ENCODE results near the gene KRTAP24-1. TPM values are rescaled to one million over a fixed set of nuclear protein-coding genes. Genes with fewer than 3 reads are reported as not detected.

Gene KRTAP24-1
- total RNA-seq, 1 experiment from 2014 or later = not detected

DNA sequence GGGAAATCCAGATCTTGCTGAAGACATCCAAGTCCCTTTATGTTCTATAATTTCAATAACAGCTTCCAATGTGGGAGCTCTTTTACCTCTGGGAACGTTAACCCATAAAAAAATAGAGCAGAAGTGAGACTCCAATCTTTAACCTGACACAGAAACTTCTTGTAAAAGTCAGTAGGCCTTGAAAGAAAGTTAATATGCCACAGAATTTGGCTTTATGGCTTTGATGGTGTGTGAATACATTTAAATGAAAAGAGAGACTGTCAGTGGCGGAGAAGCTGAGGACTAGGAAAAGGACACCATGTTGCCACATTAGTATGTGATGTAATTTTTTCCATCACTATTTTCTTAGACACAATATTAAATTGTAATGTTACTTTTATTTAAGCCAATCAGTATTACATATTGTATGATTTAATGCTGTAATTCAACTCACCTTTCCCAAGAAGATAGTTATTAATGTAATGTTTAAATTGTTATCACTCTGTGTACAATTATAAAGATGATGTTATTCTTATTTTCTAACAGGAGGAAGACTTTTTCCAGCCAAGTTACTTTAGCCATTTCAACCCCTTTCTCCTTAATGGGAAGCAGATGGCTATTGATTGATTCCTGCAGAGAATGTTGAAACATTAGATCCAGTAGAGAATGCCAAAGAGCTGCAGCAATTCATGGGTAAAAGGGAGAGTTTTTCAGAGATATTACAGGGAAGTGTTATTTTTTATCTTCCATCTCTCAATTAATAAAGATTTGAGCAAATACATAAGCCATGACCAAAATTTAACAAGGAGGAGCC, 49.3 kb downstream of the KRTAP24-1 start:
- Histone ChIP-seq H3K9ac (ENCODE audit: extremely low read depth, insufficient read length, low read length) (no peak overlapping the region), H2AFZ (ENCODE audit: low read length) (no peak overlapping the region), H3K23ac (ENCODE audit: insufficient read length, low read depth, low read length) (no peak overlapping the region), H3K23me2 (ENCODE audit: insufficient read length, low read depth, low read length, poor library complexity, severe bottlenecking) (no peaks in the 10 kb centered on the region), H2BK15ac (ENCODE audit: low read depth, low read length) (no peak overlapping the region), H3T11ph (ENCODE audit: low read length) (no peak overlapping the region), H2BK12ac (ENCODE audit: insufficient read length, low read depth, low read length) (no peak overlapping the region), H4K5ac (ENCODE audit: insufficient read length, low read depth, low read length) (no peak overlapping the region), H3K27ac (ENCODE audit: insufficient read length, low read depth, low read length) (no peak overlapping the region), H3K4me1 (ENCODE audit: insufficient read depth, low read length) (no peaks in the 10 kb centered on the region), H2BK5ac (ENCODE audit: insufficient read length, low read length) (no peak overlapping the region), H2AK5ac (ENCODE audit: insufficient read length, low read length) (no peak overlapping the region), H3K56ac (ENCODE audit: insufficient read length, low read depth, low read length) (no peak overlapping the region), H4K20me1 (ENCODE audit: control insufficient read depth, insufficient read depth, insufficient read length) (no peaks in the 10 kb centered on the region), H3K79me2 (ENCODE audit: insufficient read depth, low read length) (no peaks in the 10 kb centered on the region), H3K18ac (ENCODE audit: insufficient read length, low read depth, low read length) (no peak overlapping the region), H3K4ac (ENCODE audit: low read depth, low read length) (no peak overlapping the region), H4K8ac (replicated peaks; ENCODE audit: insufficient read length, low read depth, low read length) (no peak overlapping the region), H3K79me1 (ENCODE audit: insufficient read depth, low read depth, low read length, poor library complexity, severe bottlenecking) (no peaks in the 10 kb centered on the region), H3K27me3 (ENCODE audit: insufficient read depth, low read length) (no peaks in the 10 kb centered on the region), H3K14ac (ENCODE audit: insufficient read depth, low read length) (no peak overlapping the region), H3K9me3 (ENCODE audit: control insufficient read depth, low read depth, low read length) (no peaks in the 10 kb centered on the region), H3K4me2 (ENCODE audit: insufficient read depth, insufficient read length, low read length) (no peak overlapping the region), H4K91ac (ENCODE audit: insufficient read length, low read depth, low read length) (no peak overlapping the region), H2BK120ac (ENCODE audit: low read depth, low read length, poor library complexity, severe bottlenecking) (no peak overlapping the region), H2BK20ac (ENCODE audit: low read depth, low read length, poor library complexity, severe bottlenecking) (no peak overlapping the region)
- Mint-ChIP-seq H3K36me3 (ENCODE audit: insufficient read depth in 1 of 3, low read depth in 3 of 3) (peaks cover 0 to 3% (median 0%) of the 10 kb centered on the region in 3 experiments; a peak in 1 of 7 replicates), H3K27ac (no peak overlapping the region), H3K27me3 (ENCODE audit: low read depth) (no peaks in the 10 kb centered on the region), H3K9me3 (peaks cover 2 to 7% of the 10 kb centered on the region in 2 experiments; a peak in 1 of 5 replicates), H3K4me3 (no peak overlapping the region), H3K4me1 (no peaks in the 10 kb centered on the region)
- no peak for DNase-seq
- WGBS (ENCODE audit: extremely low coverage, insufficient read length, low lambda C conversion rate) = no CpG with 5 or more reads among the region's 2 CpGs
- TF ChIP-seq, protein P1, sequence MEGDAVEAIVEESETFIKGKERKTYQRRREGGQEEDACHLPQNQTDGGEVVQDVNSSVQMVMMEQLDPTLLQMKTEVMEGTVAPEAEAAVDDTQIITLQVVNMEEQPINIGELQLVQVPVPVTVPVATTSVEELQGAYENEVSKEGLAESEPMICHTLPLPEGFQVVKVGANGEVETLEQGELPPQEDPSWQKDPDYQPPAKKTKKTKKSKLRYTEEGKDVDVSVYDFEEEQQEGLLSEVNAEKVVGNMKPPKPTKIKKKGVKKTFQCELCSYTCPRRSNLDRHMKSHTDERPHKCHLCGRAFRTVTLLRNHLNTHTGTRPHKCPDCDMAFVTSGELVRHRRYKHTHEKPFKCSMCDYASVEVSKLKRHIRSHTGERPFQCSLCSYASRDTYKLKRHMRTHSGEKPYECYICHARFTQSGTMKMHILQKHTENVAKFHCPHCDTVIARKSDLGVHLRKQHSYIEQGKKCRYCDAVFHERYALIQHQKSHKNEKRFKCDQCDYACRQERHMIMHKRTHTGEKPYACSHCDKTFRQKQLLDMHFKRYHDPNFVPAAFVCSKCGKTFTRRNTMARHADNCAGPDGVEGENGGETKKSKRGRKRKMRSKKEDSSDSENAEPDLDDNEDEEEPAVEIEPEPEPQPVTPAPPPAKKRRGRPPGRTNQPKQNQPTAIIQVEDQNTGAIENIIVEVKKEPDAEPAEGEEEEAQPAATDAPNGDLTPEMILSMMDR (conservative IDR thresholded peaks at IDR 0.05) = no peak
